Stomach (tissue), 4 donors: ENCODE measurements around the gene NECAB3.
A peak's percentile ranks its signal among the peaks of the same experiment; 100 is the strongest.

ENCODE experiments used
- EP300 ChIP-seq: sonication (generic); formaldehyde crosslinking; IDR thresholded peaks from one replicate; pipeline ENCODE4 v1.6.1; 2017; ENCODE audit warnings: antibody characterized with exemption
- POLR2A ChIP-seq, 4 donors: fragments of 450-650 bp; IDR thresholded peaks; one replicate each; pipeline ENCODE4 v1.6.1; 2016; ENCODE audit warnings: antibody characterized with exemption in 4 of 4, control low read depth in 2 of 4, mild to moderate bottlenecking in 1 of 4, moderate library complexity in 1 of 4
- POLR2AphosphoS5 ChIP-seq, 3 donors: sonication (generic); formaldehyde crosslinking; IDR thresholded peaks; one replicate each; pipeline ENCODE4 v1.6.1; 2016; ENCODE audit warnings: antibody characterized with exemption in 3 of 3
- TF ChIP-seq, protein P1 (sequence below), 7 experiments: fragments of 450-650 bp in 4 of 7; fragments of 200-600 bp in 3 of 7; sonication (generic) in 3 of 7; IDR thresholded peaks; one replicate each; pipeline ENCODE4 v1.5.1; 2016 to 2019; ENCODE audit warnings: antibody characterized with exemption in 7 of 7, control low read depth in 2 of 7, mild to moderate bottlenecking in 1 of 7

DNA sequence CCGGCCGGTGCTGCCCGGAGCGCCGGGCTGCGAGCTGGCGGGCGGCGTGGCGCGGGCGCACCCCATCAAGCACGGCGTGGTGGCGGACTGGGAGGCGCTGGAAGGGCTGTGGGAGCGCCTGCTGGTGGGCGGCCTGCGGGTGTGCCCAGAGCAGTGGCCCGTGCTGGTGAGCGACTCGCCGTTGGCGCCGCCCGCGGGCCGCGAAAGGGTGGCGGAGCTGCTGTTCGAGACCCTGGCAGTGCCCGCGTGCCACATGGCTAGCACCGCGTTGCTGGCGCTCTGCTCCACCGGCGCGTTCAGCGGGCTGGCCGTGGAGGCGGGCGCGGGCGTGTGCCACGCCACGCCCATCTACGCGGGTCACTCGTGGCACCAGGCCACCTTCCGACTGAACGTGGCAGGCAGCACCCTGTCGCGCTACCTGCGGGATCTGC lies 7.0 kb downstream of the NECAB3 start:
- TF ChIP-seq, protein P1, sequence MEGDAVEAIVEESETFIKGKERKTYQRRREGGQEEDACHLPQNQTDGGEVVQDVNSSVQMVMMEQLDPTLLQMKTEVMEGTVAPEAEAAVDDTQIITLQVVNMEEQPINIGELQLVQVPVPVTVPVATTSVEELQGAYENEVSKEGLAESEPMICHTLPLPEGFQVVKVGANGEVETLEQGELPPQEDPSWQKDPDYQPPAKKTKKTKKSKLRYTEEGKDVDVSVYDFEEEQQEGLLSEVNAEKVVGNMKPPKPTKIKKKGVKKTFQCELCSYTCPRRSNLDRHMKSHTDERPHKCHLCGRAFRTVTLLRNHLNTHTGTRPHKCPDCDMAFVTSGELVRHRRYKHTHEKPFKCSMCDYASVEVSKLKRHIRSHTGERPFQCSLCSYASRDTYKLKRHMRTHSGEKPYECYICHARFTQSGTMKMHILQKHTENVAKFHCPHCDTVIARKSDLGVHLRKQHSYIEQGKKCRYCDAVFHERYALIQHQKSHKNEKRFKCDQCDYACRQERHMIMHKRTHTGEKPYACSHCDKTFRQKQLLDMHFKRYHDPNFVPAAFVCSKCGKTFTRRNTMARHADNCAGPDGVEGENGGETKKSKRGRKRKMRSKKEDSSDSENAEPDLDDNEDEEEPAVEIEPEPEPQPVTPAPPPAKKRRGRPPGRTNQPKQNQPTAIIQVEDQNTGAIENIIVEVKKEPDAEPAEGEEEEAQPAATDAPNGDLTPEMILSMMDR (IDR thresholded peaks at IDR 0.05): no peak
- TF ChIP-seq EP300 (no peak), POLR2AphosphoS5 (IDR thresholded peaks at IDR 0.05) (peak in 1 of 3 donors; percentile 29), POLR2A (IDR thresholded peaks at IDR 0.05) (no peak)
